T-helper 9 cell (primary cell): ENCODE data around the gene SORCS3.

Experiments used
- DNase-seq: peaks from one replicate; pipeline ENCODE4 v3.0.0-alpha.2; 2020

SORCS3 gene

DNA sequence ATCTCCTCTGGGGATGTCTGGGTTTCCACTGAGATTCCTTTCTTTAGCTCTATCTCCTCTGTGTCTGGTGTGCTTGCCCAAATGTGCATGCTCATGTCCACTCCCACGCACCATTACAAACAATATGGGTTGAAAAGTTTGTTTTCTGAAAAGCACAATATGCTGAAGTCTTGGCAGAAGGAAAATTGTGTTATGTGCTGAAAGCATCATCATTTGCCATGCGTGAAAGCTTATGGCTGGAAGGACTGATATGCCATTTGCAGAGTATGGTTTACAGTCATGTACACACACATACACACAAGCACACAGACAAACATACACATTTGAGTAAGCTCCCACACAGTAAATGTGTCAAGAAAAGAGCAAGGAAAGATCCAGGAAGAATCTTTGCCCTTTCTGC is 231.6 kb downstream of the SORCS3 start:
- DNase-seq, result no peak

DNA sequence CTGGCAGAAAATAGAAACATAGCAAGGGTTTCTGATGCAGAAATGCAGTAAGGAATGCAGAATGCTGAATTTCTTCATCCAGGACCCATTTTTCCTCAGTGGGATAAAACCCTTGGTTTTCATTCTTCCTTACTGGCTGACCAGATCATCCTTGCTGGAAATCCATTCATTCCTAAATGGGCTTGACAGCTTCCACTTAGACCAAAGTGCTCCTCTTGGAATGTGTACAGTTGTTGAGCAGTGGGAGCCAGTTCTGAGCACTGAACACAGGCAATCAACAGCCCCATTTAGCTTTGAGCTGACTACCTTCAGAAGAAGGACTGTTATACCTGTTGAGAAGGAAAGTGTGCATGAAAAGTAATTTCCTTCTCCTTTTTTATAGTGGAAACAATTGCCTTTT is 232.1 kb downstream of the SORCS3 start:
- DNase-seq, result no peak

DNA sequence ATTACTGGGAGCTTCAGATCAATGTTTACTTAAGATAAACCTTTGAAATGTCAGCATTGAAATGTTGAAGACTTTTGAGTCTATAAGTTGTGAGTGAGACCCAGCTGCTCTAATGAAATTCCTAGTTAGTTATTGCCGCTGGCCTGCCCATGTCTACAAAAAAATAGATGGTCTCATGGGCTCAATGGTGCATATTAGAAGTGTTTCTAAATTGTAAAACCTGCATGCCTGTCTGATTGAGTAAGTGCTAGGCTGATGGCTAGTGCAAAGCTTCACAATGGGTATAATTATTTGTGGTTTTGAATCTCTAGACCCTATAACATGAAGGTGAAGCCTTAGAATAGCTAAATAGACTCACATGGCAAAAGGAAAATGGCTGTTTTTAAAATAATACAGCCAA is 234.5 kb downstream of the SORCS3 start:
- DNase-seq, result no peak

DNA sequence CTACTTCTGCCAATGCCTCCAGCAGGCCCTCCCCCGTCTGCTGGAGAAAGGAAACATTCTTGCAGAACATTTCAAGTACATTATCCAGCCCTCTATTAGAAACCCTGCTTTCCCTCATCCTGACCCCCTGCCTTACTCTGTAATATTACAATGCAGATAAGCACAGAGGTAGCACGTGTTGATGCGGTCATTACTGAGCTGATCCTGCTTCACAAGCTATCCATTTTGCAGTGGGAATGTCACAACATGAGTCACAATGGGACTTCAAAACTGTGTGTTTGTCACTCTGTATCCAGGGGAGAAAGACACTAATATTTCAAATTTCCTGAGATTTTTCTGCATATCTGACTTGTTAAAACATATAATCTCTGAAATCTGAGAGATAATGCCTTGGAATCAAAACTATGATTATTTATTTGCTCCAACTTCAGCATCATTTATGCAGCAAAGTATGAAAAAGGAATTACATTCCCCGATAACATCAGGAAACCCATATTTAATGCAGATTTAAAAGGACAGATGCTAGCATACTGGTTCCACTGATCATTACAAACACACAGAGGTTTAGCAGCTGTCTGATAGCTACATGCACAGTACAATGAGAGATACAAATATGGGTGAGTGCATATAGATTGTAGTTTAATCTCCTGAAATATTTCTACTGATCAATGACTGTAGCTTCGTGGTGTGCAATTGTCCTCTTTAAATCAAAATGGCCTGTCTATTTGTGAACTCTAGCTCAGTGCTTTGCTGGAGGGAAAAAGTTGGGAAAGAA is 239.7 kb downstream of the SORCS3 start:
- no peak for DNase-seq

DNA sequence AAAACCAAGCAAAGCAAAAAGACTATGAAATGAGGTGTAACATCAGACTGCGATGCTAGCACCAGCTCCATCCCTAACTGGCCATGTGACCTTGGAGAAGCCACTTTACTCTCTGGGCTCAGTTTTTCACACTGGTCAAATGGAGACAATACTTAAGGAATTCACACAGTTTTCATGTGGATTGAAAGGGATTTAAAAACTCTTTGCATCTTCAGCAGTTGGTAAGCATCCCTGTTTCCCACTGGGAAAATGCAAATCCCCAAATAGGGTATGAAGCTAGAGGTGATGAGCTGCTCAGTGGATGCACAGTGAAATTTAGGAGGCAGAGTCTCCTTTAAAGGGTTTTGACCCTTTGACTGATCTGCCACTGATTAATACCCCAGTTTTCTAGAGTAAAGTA is 240.7 kb downstream of the SORCS3 start:
- no peak for DNase-seq

DNA sequence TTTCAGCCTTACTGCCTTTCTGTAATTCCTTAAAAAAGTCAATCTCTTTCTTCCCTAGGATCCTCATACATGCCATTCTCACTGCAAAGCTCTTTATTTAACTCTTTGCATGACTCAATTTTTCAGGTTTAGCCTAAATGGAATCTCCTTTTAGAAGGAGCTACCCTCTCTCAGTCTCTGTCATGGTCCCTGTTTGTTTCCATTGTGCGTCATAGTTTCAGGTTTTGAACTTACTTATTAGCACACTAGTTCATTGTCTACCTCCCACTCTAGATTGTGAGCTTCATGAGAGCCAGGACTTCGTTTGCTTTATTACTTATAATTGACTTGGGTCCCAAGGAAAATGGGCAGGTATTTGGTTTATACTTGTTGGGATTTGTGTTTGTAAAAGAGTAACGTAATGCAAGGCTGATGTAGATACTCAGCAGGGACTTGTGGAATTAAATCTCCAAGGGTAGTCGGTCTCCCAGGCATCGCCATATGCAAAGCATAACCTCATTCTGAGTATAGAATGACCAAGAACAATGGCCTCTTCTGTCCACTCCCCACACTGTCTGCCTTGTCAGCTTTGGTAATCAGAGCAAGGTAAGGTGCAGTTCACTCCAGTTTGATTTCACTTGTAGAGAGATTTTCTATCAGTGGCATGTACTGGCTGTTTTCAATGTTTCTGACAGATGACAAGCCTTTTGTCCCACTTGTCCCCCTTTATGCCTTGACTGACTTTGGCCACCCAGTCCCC is 252.0 kb downstream of the SORCS3 start:
- no peak for DNase-seq

DNA sequence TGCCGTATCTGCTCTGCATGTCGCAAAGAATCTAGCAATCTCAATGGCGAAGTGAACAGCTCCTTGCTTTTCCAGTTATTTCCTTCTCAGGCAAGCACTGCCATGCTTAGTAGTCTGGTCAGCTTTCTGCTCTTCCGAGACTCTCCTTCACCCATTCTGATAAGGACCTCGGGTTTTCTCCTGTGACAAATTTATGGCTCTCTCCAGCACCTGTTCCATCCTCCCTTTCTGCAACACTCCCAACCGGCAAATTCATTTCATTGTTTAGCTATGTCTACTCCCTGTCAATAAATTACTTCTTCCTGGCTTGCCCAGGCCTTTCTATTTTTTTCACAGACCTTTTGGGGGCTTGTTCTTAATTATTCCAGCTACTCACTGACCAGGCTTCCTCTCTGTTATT is 252.6 kb downstream of the SORCS3 start:
- no peak for DNase-seq

DNA sequence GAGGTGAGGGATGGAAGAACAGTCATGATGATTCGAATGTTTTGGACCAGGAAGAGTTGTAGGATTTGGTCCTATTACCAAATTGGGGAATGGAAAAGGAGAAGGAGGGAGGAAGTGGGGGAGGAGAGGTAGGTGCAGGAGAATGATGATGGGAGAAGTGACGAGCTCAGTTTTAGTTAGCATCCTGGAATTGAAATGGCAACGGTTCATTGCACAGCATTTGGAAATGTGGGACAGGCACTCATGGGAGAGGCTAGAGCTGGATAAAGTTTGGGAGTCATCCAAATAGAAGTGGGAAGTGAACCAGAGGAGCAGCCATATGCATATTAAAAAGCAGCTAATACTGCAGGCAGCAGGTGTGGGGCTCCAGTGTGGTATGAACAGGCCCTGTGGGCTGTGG is 253.6 kb downstream of the SORCS3 start:
- no peak for DNase-seq

DNA sequence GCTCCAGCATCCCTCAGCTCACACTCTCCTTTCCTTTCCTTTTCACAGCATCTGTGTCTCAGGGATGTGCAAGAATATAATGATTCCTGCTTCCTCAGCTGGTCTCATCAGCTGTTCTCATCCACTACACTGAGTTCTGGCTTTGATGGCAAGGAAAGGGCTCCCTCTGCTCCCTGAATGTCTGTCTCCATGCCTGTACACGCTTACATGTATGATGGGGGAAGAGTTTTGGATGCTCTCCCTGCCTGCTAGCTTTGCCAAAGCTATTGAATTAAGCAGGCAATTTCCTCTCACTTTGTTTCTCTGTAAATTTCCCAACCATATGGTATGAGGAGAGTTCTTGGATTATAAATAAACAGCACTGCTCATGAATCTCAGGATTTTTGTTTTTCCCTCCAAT is 254.5 kb downstream of the SORCS3 start:
- no peak for DNase-seq

DNA sequence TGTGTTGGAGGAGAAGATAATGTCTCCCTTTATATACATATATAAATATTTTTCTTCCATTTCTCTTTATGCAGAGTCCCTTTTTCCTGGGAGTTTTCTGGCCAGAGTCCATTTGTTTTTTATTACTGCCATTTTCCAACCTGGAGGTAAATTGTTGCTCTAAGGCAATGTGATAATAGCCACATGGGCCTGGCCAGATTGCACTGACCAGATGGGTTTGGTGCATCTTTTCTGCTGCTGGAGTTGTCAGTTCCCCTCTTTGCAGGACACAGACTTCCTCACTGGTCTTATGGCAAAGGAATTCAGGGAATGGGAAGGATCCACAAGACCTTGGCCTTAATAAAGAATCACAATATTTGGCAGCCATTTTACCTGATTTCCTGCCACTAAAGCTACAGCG is 254.9 kb downstream of the SORCS3 start:
- DNase-seq, result no peak

DNA sequence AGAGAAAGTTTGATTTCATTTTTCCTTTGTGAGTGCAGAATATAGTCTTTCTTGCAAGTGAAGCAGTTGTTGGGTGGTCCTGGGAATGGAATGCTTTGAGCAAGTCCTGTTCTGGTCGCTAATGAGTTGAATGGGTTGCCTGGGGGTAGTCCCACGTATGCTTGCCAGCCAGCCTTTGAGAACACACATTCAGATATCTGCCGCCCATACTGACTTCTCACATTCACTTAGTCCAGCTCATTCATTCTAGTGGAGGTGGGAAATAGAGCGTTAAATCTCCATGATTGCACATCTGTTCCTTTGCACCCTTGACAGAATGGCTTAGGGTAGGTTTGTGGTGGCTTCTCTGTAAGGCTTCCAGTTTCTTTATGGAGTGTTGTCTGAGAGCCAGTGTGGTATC is 256.6 kb downstream of the SORCS3 start:
- no peak for DNase-seq

DNA sequence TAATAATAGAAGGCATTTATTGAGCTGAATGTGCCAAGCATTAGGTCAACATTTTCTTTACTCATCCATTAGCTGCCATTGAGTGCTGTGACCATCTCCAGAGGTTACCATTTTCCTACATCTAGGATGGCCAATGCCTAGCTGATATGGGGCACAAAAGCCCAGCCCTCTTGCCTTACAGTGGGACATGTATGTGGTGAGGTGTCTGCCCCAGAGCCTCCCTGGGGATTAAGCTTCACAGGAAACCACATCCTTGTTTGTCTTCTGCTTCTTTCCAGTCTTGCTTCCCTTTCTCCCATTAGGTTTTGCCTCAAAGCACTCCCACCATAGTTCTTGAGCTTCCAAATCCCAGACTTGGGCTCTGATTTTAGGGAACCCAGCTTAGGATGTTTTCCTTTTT is 258.7 kb downstream of the SORCS3 start:
- no peak for DNase-seq

DNA sequence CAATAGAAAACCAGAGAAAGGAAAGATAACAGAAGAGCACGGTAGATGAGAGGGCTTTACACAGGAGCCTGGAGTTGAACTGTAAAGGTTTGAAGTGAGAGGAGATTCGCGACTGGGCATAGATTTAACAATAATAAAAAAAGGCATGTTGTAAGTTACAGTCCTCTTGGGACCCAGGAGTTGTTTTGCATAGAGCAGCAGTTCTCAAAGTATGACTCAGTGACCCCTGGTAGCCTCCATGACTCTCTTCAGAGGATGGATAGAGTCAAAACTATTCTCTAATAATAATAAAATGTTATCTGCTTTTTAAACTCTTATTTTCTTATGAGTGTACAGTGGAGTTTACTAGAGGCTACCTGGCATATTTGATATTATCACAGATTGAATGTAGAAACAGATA is 262.3 kb downstream of the SORCS3 start:
- no peak for DNase-seq

DNA sequence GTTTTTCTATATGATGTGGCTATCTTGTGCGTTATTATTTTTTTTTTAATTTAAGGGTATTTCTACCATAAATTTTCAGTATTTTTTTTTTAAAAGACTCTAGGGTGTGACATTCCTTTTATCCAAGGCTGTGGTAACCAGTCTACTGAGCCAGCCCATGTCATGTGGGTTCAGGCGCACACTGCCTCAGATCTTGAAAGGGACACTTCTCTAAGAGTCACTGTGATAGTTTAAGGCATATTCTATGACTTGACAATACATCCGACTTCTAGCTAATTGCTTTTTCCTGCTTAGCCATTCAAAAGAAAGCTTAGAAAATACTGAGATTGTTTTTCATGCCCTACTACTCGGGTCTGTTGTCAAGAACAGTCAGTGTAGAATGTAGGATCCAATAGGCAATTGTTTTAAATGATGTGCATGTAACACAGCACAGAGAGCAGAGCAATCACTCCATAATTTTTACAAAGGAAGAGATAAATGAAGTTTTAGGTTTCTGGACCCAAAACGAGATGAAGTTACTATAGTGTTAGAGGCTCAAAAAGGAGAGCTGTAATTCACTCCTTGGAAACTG is 263.7 kb downstream of the SORCS3 start:
- DNase-seq, result no peak

DNA sequence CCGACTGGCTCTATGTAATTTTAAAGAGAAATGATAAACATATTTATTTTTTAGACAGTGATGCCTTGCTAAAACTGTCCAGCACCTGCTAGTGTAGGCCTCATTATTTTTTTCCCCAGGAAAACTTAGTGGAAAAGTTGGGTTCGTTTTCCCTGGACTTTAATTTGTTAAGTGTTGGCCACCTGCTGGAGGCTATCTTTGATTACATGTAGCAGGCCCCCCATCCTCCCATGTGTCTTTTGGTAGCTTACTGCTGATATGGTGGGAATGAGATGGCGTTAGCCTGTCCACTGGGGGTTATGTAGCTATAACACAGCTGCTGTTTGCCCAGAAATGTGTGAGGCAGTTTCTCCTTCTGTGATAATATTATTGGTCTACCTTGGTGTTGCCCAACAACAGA is 265.0 kb downstream of the SORCS3 start:
- no peak for DNase-seq

DNA sequence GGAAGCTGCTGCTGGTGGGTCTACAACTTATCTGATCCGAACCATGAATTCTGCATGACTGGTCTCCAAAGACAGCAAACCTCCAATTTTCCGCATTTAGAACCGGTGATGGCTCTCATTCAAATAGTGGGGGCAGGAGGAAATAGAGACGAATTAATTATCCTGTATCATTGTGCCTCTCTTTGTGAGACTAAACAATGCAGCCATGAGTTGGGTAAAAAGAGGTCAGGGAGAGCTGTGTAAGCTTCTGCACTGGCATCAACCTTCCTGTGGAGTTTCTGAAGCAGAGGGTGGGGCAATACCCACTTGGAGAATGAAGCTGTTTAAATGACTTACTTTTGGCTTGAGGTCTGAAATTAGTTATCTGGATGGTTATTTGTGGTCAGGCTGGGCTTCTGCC is 266.4 kb downstream of the SORCS3 start:
- DNase-seq, result no peak

DNA sequence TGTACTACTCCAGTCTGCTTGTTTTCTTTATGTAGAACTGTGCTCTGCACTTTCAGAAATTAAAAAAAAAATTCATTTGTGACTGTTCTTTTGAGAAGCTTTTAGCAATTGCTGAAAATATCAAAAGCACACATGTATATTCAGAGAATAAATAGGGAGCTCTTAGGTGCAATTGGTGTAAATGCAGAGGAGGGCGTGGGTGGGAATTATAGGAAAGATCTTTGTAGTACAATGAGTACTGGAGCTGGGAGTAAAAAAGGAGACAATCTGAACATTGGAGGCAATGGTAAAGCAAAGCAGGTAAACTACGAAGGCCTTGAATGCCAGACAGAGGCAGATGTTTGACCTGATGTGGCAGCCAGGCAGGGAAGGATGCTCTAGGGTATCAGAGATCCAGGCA is 267.5 kb downstream of the SORCS3 start:
- no peak for DNase-seq

DNA sequence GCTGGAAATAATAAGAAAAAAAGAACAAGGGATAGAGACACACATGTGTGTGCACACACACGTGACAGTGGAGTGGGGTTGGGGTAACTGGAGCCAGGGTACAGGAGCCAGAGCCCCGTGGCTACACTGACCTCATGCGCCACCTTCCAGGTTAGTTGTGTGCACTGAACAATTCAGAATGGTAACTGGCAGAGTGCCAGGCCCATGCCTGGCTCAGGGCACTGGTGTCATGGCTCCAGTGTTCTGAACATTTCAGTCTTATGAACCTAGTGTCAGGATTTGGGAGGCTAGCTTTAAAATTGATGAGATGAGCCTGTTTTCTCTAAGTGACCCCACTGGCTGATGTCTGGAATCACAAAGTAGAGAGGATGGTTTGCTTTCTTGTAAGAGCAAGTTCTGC is 269.6 kb downstream of the SORCS3 start:
- DNase-seq, result no peak

DNA sequence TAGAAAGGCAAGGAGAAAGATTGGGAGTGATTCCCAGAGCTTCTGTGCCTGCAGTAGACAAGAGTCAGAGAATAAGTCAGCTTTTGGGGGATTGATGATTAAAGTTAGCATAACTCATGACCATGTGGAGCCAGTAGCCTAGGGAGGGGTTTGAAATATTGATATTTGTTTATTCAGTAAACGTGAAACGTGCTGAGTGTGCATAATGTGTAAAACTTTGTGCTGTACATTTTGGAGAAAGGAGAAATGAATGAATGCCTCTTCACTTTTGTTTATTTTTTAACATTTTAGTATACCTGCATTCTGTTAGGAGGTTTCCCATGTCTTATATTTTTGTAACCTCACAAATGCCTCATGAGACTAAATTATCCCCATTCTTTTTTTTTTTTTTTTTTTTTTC is 272.3 kb downstream of the SORCS3 start:
- DNase-seq, result no peak

DNA sequence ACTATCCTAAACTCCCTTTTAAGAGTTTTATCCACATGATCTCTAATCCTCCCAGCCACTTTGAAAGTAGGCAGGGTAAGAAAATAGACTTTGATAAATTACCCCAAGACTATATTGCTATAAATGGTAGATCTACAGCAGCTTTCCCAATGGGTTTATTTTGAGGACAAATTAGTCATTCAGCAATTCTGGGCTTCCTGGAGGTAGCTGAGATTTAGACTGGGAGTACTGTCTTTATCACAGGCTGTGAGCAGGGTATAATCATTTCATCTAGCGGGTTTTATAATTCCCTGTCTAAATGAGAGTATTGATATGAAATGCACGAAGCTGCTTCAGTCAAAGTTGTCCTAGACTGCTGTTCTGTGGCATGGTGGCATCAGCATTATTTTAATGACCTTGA is 279.4 kb downstream of the SORCS3 start:
- no peak for DNase-seq

DNA sequence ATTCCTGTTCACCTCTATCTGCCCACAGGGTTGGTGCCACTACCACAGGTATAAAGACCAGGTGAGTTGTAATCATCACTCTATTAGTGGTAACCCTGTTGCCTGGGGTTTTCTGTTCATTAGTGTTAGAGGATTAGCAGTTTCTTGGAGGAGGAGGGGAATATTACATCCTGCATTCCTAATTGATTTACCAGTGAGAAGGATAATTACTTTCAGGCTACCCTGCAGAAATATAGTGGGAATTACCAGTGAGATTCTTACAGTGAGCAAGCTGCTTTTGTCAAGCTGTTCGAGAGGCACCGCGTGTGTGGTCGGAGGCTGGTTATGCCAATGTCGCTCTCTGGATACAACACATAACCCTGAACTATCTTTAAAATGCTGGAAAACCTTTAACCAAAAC is 280.7 kb downstream of the SORCS3 start:
- no peak for DNase-seq

DNA sequence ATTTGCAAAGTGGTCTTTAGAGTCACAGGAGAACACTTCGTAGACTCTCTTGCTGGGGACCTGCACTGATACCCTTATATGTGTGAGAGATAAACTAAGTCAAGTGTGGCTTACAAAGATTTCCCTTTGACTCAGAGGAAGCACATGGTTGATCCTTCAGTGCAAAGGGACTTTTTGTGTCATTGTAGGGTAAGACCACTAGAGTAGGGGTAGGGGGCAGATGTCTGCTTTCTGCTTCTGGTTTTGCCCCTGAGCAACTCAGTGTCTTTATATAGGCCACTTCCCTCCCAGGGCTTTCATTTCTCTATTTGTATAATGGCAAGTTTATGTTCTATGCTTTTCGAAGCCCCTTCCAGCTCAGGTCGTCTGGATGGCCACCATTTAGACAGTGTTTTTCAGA is 281.7 kb downstream of the SORCS3 start:
- no peak for DNase-seq

DNA sequence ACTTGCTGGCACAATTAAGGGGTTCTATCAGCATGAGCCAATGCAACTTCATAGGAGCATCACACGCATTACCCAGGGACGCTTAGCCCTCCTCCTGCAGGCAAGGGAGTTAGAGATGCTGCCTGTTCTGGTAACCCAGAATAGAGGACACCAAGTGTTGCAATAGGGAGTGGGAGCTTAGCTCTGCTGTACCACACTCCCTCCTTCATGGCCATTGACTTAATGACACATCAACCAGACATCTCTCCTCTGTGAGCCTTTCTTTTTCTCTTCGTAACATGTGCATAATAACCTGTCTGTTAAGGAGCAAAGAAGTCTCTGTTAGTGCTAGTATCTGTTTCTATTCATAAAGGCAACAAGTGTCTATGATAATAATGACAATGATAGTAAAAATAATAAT is 282.4 kb downstream of the SORCS3 start:
- DNase-seq, result no peak

DNA sequence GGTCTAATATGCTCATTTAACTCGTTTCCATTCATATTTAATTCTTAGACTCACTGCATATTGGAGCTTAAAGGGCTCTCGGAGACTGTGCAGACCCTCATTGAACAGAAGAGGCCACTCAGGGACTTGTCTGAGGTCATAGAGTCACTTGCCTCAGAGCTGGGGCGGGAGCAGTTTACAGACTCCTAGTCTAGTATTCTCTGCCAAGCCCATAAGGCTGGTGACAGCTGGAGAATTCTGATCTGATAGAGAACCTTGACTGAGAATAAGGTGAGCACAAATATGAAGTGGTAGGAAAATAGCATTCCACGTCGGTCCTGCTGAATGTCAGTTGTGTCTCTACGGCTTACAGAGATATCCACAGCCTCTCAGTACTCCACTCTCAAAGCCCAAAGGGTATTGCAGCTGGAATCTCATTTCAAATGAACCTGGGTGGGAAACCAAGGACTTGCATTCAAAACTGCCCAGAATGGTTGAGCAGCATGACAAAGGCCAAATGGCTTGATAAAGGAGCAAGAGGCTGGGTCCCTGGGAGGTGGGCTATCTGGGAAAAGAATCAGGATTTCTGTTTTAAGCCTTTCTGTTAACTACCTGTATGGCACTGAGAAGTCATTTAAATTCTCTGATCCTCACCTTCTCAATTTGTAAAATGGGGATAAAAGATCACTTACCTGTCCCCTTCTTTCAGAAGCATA is 283.2 kb downstream of the SORCS3 start:
- no peak for DNase-seq
